K562 (cell line): ENCODE measurements around the gene ENDOG. TPM values are rescaled to one million over a fixed set of nuclear protein-coding genes. Genes with fewer than 3 reads are reported as not detected.

ENCODE experiments used
- ARHGAP35 ChIP-seq: fragments of 450-650 bp; IDR thresholded peaks from 2 replicates; pipeline ENCODE4 v1.6.1; 2018; ENCODE audit not compliant: partially characterized antibody
- CTBP1 ChIP-seq: fragments of 450-650 bp; IDR thresholded peaks from 2 replicates; pipeline ENCODE4 v1.6.1; 2016; ENCODE audit warnings: borderline replicate concordance
- FOXJ3 ChIP-seq: sonication (generic); formaldehyde crosslinking; IDR thresholded peaks from 2 replicates; pipeline ENCODE4 v1.4.0; 2020; ENCODE audit warnings: mild to moderate bottlenecking, missing genetic modification reagents
- HNRNPL ChIP-seq: fragments of 200-400 bp; formaldehyde crosslinking; IDR thresholded peaks from 2 replicates; pipeline ENCODE4 v1.6.1; 2017; ENCODE audit warnings: low read depth, mild to moderate bottlenecking, low read length
- MAFK ChIP-seq: IDR thresholded peaks from 2 replicates; pipeline ENCODE4 v1.6.1; 2011; ENCODE audit warnings: low read length, improper control_type of control experiment
- MGA ChIP-seq: fragments of 450-650 bp; IDR thresholded peaks from 2 replicates; pipeline ENCODE4 v1.6.1; 2016; ENCODE audit warnings: mild to moderate bottlenecking, moderate library complexity
- MTA2 ChIP-seq: fragments of 450-650 bp; IDR thresholded peaks from 2 replicates; pipeline ENCODE4 v1.6.1; 2016; ENCODE audit warnings: low read depth
- MYC ChIP-seq, 2 experiments: fragments of 250-450 bp in 1 of 2; sonication (Bioruptor Pico) in 1 of 2; IDR thresholded peaks; 2 replicates each; pipeline versions ENCODE4 v1.5.1 to v1.6.1; 2012 to 2021; ENCODE audit warnings: low read depth in 2 of 2, borderline replicate concordance in 1 of 2, improper control_type of control experiment in 1 of 2, low read length in 1 of 2, mild to moderate bottlenecking in 1 of 2, moderate library complexity in 1 of 2
- NFE2 ChIP-seq: IDR thresholded peaks from 2 replicates; pipeline ENCODE4 v1.6.1; 2014; ENCODE audit warnings: antibody characterized with exemption, low read depth
- PHB ChIP-seq: fragments of 250-450 bp; sonication (Bioruptor Pico); IDR thresholded peaks from 2 replicates; pipeline ENCODE4 v1.5.0; 2021
- RBM22 ChIP-seq: fragments of 200-400 bp; formaldehyde crosslinking; IDR thresholded peaks from 2 replicates; pipeline ENCODE4 v1.6.1; 2018; ENCODE audit warnings: low read length, low read depth; ENCODE audit not compliant: poor library complexity, severe bottlenecking
- SIN3A ChIP-seq, 2 experiments: fragments of 150-350 bp in 1 of 2; IDR thresholded peaks; 2 replicates each; pipeline ENCODE4 v1.6.1; 2011 to 2016; ENCODE audit warnings: borderline replicate concordance in 2 of 2, low read depth in 2 of 2, low read length in 2 of 2, mild to moderate bottlenecking in 2 of 2, moderate library complexity in 2 of 2; ENCODE audit not compliant: control insufficient read depth in 1 of 2
- TAF9B ChIP-seq: fragments of 450-650 bp; IDR thresholded peaks from 2 replicates; pipeline ENCODE4 v1.6.1; 2018; ENCODE audit warnings: mild to moderate bottlenecking; ENCODE audit not compliant: partially characterized antibody
- TCFL5 ChIP-seq: fragments of 250-450 bp; sonication (Bioruptor Pico); conservative IDR thresholded peaks from 2 replicates; pipeline ENCODE4 v1.6.1; 2021; ENCODE audit warnings: mild to moderate bottlenecking, moderate library complexity, matching md5 sums
- ZNF124 ChIP-seq: sonication (generic); formaldehyde crosslinking; IDR thresholded peaks from 2 replicates; pipeline ENCODE4 v1.8.1; 2022; ENCODE audit warnings: missing genetic modification reagents
- polyA plus RNA-seq, 8 experiments: library from polyadenylated mRNA; depleted of rRNA in 4 of 8; stranded (reverse) in 5 of 8; unstranded in 3 of 8; fragments of >200 nt; fragmentation: Nextera tagmentation in 2 of 8; fragmentation: Illumina TruSeq in 1 of 8; extraction: Ambion mirVana in 2 of 8; extraction: Trizol in 1 of 8; gene quantifications; 2 replicates each; pipeline versions ENCODE4 v1.2.1 to v1.2.3, GENCODE V29; 2011 to 2014; ENCODE audit warnings: inconsistent platforms in 1 of 8, missing spikeins in 1 of 8
- total RNA-seq, 7 experiments: library from RNA; depleted of rRNA in 6 of 7; stranded (reverse); fragments of >200 nt in 6 of 7; fragmentation: Illumina TruSeq in 2 of 7; extraction: Trizol in 2 of 7; gene quantifications; 2 replicates each; pipeline versions ENCODE4 v1.2.1 to v1.2.3, GENCODE V29; 2011 to 2021; ENCODE audit warnings: low replicate concordance in 1 of 7
- TF ChIP-seq, protein P1 (sequence below), 2 experiments: fragments of 250-450 bp in 1 of 2; fragments of 450-650 bp in 1 of 2; sonication (Bioruptor Pico) in 1 of 2; IDR thresholded peaks; 2 replicates each; pipeline versions ENCODE4 v1.6.1 to v1.8.0; 2016 to 2021; ENCODE audit warnings: mild to moderate bottlenecking in 2 of 2, moderate library complexity in 2 of 2, missing compliant biosample characterization in 1 of 2, missing genetic modification characterization in 1 of 2

Gene ENDOG
- total and polyA plus RNA-seq, 9 of the 15 experiments (the other 6 are each of a cell fraction or from before 2014, with no cell fraction given) = 1.2 to 91.0 (median 25.5) TPM

GRCh38 chr9:128829477-128830251 lies 11.4 kb downstream of the ENDOG start, which contains the start of gene SPOUT1 (continued):
- TF ChIP-seq, protein P1, sequence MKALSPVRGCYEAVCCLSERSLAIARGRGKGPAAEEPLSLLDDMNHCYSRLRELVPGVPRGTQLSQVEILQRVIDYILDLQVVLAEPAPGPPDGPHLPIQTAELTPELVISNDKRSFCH (CRISPR knock-in tag; IDR thresholded peaks at IDR 0.05) = no peak
- TF ChIP-seq, protein P1 (tag; IDR thresholded peaks at IDR 0.05) = no peak
- TF ChIP-seq PHB = peak; percentile 35; the same call in 1 of the 2 replicates
- TF ChIP-seq TAF9B = no peak
- TF ChIP-seq HNRNPL = peak; percentile 81; the same call in 1 of the 2 replicates
- no peak for TF ChIP-seq MTA2
- peak; percentile 71 to 91; a peak in 3 of 4 replicates for TF ChIP-seq SIN3A (IDR thresholded peaks at IDR 0.05; ENCODE audit: borderline replicate concordance in 2 of 2, control insufficient read depth in 1 of 2, low read depth in 2 of 2, low read length in 2 of 2)
- TF ChIP-seq RBM22 = peak; percentile 57
- no peak for TF ChIP-seq TCFL5 (CRISPR knock-in tag)
- TF ChIP-seq MGA = peak; percentile 85
- no peak for TF ChIP-seq ZNF124
- TF ChIP-seq CTBP1 = peak; percentile 68
- TF ChIP-seq MYC (IDR thresholded peaks at IDR 0.05; ENCODE audit: low read depth, low read length) = peak; percentile 84
- peak; percentile 42; the same call in 1 of the 2 replicates for TF ChIP-seq MYC (CRISPR knock-in tag; IDR thresholded peaks at IDR 0.05; ENCODE audit: borderline replicate concordance, low read depth)
- TF ChIP-seq NFE2 = no peak
- TF ChIP-seq FOXJ3 (CRISPR knock-in tag) = no peak
- TF ChIP-seq ARHGAP35 = no peak
- no peak for TF ChIP-seq MAFK
